ENCODE measurements around the gene CSGALNACT2.

The CSGALNACT2 gene

DNA sequence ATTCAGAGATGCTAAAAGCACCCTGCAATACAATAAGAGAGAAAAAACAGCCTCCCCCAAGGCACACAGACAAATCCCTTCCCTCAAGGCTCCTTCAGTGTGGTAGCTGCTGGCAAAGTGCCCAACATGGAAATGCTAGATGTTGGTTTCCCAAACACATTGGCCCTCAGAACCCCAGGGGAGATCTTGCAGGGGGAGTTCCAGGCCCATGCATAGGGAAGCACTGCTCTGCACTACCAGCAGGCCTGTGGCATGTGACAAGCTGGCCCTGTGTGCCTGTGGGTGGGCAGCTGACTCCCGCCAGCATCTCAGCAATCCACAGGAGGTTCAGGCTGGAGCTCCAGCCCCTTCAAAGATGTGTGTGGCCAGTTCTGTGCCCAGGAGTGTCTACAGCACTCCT is 16.8 kb upstream of the CSGALNACT2 start:
- TF ChIP-seq, protein P1, sequence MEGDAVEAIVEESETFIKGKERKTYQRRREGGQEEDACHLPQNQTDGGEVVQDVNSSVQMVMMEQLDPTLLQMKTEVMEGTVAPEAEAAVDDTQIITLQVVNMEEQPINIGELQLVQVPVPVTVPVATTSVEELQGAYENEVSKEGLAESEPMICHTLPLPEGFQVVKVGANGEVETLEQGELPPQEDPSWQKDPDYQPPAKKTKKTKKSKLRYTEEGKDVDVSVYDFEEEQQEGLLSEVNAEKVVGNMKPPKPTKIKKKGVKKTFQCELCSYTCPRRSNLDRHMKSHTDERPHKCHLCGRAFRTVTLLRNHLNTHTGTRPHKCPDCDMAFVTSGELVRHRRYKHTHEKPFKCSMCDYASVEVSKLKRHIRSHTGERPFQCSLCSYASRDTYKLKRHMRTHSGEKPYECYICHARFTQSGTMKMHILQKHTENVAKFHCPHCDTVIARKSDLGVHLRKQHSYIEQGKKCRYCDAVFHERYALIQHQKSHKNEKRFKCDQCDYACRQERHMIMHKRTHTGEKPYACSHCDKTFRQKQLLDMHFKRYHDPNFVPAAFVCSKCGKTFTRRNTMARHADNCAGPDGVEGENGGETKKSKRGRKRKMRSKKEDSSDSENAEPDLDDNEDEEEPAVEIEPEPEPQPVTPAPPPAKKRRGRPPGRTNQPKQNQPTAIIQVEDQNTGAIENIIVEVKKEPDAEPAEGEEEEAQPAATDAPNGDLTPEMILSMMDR (conservative IDR thresholded peaks at IDR 0.05; ENCODE audit: low read length), result no peak
- DNase-seq (ENCODE audit: low read depth), result no peak
- H3K4me3 ChIP-seq (ENCODE audit: low read length), result no peak overlapping the region

DNA sequence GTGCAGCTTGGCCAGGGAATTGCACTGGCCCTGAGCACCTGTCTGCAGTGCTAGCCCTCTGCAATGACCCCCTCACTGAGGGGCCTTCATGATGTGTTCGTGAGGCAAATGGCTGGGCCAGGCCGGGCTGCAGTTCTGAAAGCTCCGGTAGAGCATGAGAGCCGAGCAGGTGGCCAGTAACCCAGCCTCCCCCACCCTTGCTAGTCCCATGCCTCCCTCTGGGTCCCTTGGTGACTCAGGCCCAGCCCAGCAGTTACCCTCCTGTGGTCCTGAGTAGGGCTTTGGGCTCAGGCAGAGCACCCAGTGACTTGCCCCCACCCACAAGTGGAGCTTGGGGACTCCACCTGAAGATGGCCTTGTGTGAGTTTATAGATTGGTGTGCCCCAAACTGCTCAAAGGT is 16.1 kb upstream of the CSGALNACT2 start:
- TF ChIP-seq, protein P1 (conservative IDR thresholded peaks at IDR 0.05; ENCODE audit: low read length), result no peak
- H3K4me3 ChIP-seq (ENCODE audit: low read length), result no peak overlapping the region
- DNase-seq (ENCODE audit: low read depth), result no peak

DNA sequence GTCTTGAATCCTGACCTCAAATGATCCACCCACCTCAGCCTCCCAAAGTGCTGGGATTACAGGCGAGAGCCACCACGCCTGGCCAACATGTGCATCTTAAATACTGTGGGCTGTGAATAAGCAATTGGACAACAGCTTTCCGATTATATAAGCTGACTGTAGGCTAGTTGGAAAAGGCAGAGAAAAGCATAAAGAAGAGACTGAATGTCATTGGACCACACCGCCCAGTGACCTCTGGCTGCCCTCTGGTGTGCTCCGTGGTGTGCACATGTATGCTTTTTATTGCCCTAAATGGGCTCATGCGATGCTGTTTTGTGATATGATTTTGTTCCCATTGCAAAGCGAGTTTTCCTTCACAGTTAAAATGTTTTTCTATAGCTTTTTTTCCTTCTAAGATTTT is 15.4 kb upstream of the CSGALNACT2 start:
- DNase-seq (ENCODE audit: low read depth), result no peak
- TF ChIP-seq, protein P1 (conservative IDR thresholded peaks at IDR 0.05; ENCODE audit: low read length), result no peak

DNA sequence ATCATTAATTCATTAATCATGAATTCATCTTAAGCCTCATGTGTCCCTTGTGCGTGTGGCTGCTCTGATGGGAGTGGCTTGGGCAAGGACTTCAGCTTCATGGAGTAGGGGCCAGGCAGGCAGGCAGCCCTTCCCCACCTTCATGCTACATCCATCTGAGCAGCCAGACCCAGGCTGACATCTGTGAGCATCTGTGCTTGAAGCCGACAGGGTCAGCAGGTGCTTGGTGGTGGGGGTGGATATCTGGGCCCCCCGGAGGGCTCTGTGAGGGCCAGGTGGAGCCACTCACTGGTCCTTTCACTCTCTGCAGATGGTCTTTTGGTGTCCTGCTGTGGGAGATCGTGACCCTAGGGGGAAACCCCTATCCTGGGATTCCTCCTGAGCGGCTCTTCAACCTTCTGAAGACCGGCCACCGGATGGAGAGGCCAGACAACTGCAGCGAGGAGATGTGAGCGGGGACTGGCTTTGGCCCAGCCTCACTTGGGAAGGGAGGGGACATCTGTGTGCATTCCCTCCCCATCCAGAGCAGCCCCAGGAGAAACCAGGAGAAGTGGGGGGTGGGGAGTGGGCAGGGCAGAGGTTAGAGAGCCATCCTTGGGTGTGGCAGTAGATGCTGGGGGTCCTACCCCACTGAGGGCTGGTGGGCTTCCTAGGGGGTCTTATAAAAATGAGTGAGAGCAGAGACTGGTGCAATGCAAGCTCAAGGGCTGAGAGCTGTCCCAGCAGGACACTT is 14.7 kb upstream of the CSGALNACT2 start:
- TF ChIP-seq, protein P1 (conservative IDR thresholded peaks at IDR 0.05; ENCODE audit: low read length), result no peak
- no peak overlapping the region for H3K4me3 ChIP-seq (ENCODE audit: low read length)
- no peak for DNase-seq (ENCODE audit: low read depth)

More for the DNA sequence above, 15.4 kb upstream of the CSGALNACT2 start:
- no peak overlapping the region for H3K4me3 ChIP-seq (ENCODE audit: low read length)

DNA sequence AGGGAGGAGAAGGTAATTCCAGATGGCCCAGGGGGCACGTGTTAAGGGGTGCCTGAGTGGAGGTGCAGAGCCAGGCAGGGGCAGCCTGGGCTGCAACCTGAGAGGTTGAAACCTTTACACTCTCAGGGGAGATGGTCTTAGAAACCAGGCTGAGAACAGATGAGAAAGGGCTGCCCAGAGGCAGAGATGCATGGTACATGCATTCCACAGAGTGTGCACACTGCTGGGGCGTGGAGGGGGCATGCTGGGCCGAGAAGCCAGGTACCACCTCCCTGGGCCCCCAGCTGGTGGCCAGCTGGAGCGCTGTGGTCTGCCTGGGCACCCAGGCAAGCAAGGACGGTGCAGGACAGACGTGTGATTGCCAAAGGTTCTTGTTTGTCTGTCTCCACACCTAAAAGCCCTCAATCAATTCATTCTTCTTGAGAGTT is 14.1 kb upstream of the CSGALNACT2 start:
- TF ChIP-seq, protein P1 (conservative IDR thresholded peaks at IDR 0.05; ENCODE audit: low read length), result no peak
- H3K4me3 ChIP-seq (ENCODE audit: low read length), result no peak overlapping the region
- no peak for DNase-seq (ENCODE audit: low read depth)

DNA sequence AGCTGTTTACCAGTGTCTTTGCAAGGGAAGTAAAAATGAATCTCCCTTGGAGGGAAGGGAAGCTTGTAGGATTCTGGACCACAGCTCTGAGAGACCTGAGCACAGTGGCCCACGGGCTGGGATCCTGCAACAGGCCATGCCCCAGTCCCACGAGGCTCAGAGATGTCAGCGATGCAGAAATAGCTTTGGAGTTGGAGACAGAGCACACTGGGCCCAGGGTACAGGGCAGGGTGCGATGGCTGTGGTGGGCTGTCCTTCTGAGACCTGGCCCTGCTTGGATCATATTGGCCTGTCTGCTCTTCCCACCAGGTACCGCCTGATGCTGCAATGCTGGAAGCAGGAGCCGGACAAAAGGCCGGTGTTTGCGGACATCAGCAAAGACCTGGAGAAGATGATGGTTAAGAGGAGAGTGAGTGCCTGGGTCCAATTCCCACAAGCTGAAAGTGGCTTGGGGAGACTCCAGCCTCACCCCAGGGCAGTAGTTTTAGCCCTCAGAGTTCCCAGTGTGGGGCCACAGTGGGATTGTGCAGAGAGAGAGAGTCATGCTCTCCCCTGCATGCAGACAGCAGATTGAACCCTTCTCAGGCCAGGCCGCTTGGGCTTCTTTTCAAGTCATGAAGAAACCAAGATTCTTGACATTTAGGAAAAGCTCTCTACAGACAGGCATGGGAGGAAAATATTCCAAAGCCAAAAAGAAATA is 13.5 kb upstream of the CSGALNACT2 start:
- DNase-seq (ENCODE audit: low read depth), result no peak
- TF ChIP-seq, protein P1 (conservative IDR thresholded peaks at IDR 0.05; ENCODE audit: low read length), result no peak
- H3K4me3 ChIP-seq (ENCODE audit: low read length), result no peak overlapping the region

Measured in AG10803 (cell line).